SW480 (cell line): Measurements from ENCODE around the gene DIS3L2.

ENCODE experiments used
- DNase-seq: peaks from one replicate; pipeline ENCODE4 v3.0.0-alpha.2; 2016; ENCODE audit warnings: low spot score

DIS3L2 gene

GRCh38 chr2:231961349-231962166 is at the start of gene DIS3L2:
DIS3L2 (plus strand) TSS chr2:231961713; CDS start chr2:232014928, 53,215 bp downstream.
- DNase-seq = peak; percentile 78

- DNase-seq = no peak
Observed at GRCh38 chr2:231914077-231914690, 47.3 kb upstream of the DIS3L2 start.

GRCh38 chr2:231917280-231918066 is 44.0 kb upstream of the DIS3L2 start:
- peak; percentile 71 for DNase-seq

GRCh38 chr2:231918501-231919330 is 42.8 kb upstream of the DIS3L2 start:
- no peak for DNase-seq

GRCh38 chr2:231919341-231920035 is 42.0 kb upstream of the DIS3L2 start:
- no peak for DNase-seq

- no peak for DNase-seq
Observed at GRCh38 chr2:231920366-231920765, 41.1 kb upstream of the DIS3L2 start.

GRCh38 chr2:231920795-231921194 is 40.7 kb upstream of the DIS3L2 start:
- no peak for DNase-seq

GRCh38 chr2:231922311-231923009 is 39.1 kb upstream of the DIS3L2 start:
- DNase-seq = no peak

- DNase-seq = no peak
Observed at GRCh38 chr2:231923010-231923344, 38.5 kb upstream of the DIS3L2 start.

GRCh38 chr2:231923951-231924888 is 37.3 kb upstream of the DIS3L2 start:
- no peak for DNase-seq

GRCh38 chr2:231924889-231925275 is 36.6 kb upstream of the DIS3L2 start:
- DNase-seq = no peak

GRCh38 chr2:231925303-231926179 is 36.0 kb upstream of the DIS3L2 start:
- peak; percentile 68 for DNase-seq

GRCh38 chr2:231926180-231926741 is 35.3 kb upstream of the DIS3L2 start, which contains the start of gene NPPC:
NPPC (minus strand) TSS chr2:231926396; CDS start chr2:231926249, 147 bp downstream.
- peak; percentile 66 for DNase-seq

- DNase-seq = no peak
Observed at GRCh38 chr2:231926761-231927565, 34.5 kb upstream of the DIS3L2 start.

GRCh38 chr2:231927566-231927890 is 34.0 kb upstream of the DIS3L2 start:
- DNase-seq = no peak

- no peak for DNase-seq
Observed at GRCh38 chr2:231928481-231928880, 33.0 kb upstream of the DIS3L2 start.
